ENCODE measurements around the gene SUPT7L.
A peak's percentile ranks its signal among the peaks of the same experiment; 100 is the strongest.
"Not testable (repeated sequence)": the region's sequence is repeated elsewhere in the genome, so short reads cannot be mapped to it uniquely, and the experiment has no call there.

The SUPT7L gene

GRCh38 chr2:27636766-27637165 lies 26.6 kb downstream of the SUPT7L start:
- no peak overlapping the region for H3K4me3 Mint-ChIP-seq
- H3K9me3 Mint-ChIP-seq = no peaks in the 10 kb centered on the region
- no peak overlapping the region for H3K27ac Mint-ChIP-seq
- no peaks in the 10 kb centered on the region for H3K27me3 Mint-ChIP-seq
- H3K36me3 Mint-ChIP-seq (ENCODE audit: low read depth) = peaks cover 79% of the 10 kb centered on the region
- H3K4me1 Mint-ChIP-seq (ENCODE audit: low read depth) = peaks cover 45% of the 10 kb centered on the region

DNA sequence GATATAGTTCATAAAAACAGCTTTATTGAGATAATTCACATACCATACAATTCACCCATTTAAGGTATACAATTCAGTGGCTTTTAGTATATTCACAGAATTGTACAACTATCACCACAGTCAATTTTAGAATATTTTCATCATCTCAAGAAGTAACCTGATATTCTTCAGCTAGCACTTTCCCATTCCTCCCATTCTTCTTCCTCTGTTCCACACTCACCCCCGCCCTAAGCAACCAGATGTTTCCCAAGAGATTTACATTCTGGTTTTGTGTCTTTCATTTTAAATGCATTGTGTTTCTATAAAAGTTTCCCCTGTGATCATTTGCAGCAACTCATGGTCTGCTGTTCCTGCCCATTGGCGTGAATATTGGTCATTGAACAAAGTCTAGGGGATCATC lies 29.1 kb downstream of the SUPT7L start:
- Mint-ChIP-seq H3K4me3 (no peak overlapping the region), H3K9me3 (no peaks in the 10 kb centered on the region), H3K4me1 (ENCODE audit: low read depth) (peaks cover 39% of the 10 kb centered on the region), H3K36me3 (ENCODE audit: low read depth) (peaks cover 75% of the 10 kb centered on the region), H3K27me3 (no peaks in the 10 kb centered on the region), H3K27ac (no peak overlapping the region)

- not testable (repeated sequence) for H3K4me3 Mint-ChIP-seq; H3K27me3 Mint-ChIP-seq; H3K4me1 Mint-ChIP-seq (ENCODE audit: low read depth); H3K9me3 Mint-ChIP-seq
- H3K36me3 Mint-ChIP-seq (ENCODE audit: low read depth) = peaks cover 49% of the 10 kb centered on the region
- H3K27ac Mint-ChIP-seq = peak overlapping the region; percentile 42
These were observed 33.2 kb downstream of the SUPT7L start for GRCh38 chr2:27630257-27630656.

- H3K27me3 Mint-ChIP-seq = no peaks in the 10 kb centered on the region
- H3K27ac Mint-ChIP-seq = no peak within 1 kb of the TSS
- H3K4me3 Mint-ChIP-seq = no peak within 1 kb of the TSS
- peaks cover 47% of the 10 kb centered on the region for H3K36me3 Mint-ChIP-seq (ENCODE audit: low read depth)
- no peaks in the 10 kb centered on the region for H3K9me3 Mint-ChIP-seq
- H3K4me1 Mint-ChIP-seq (ENCODE audit: low read depth) = peaks cover 9% of the 10 kb centered on the region
These were observed 34.4 kb downstream of the SUPT7L start, which contains the start of the genes CCDC121 and GPN1 for GRCh38 chr2:27628767-27629709. Gene CCDC121, minus strand, starts transcription at chr2:27629012. Its CDS starts 1,213 bp downstream, at chr2:27627799. Gene GPN1, plus strand, starts transcription at chr2:27629050. Its CDS starts 9 bp downstream, at chr2:27629059.

DNA sequence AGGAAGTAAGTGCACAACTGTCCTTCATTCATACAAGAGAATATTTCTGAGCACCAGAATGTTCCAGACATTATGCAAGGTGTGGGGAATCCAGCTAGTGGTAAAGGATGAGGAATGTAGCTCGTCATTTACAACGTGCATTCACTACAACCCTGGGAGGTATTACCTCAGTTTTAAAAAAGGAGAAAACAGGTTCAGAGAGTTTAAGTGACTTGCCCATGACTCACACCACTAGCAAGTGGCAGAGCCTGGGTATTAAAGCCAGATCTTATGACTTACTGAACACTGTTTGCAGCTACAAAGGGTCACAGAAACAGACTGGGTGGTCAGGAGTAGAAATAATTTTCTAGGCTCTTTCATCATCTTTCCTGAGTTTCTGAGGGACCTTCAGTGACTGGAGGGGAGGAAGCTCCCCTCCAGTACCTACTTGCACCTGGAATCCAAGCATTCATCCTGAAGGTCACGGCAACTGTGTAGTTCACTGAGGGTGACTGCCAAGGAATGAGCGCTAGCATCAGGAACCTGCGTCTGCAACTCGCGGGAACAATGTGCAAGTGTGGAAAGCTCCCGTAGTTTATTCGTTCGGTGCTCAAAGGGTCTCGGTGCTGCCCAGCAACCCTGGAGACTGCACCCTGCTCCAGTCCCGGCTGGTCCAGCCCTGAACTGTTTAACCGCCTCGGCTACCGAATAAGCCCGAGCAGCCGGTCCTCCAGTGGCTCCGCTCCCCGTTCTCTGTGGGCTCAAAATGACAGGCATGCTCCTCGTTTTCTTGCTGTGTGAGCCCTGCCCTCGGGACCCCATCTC lies 35.2 kb downstream of the SUPT7L start:
- no peak overlapping the region for H3K4me3 Mint-ChIP-seq
- H3K27ac Mint-ChIP-seq = no peak overlapping the region
- H3K9me3 Mint-ChIP-seq = no peaks in the 10 kb centered on the region
- H3K36me3 Mint-ChIP-seq (ENCODE audit: low read depth) = peaks cover 45% of the 10 kb centered on the region
- peaks cover 9% of the 10 kb centered on the region for H3K4me1 Mint-ChIP-seq (ENCODE audit: low read depth)
- no peaks in the 10 kb centered on the region for H3K27me3 Mint-ChIP-seq

- not testable (repeated sequence) for H3K4me3 Mint-ChIP-seq; H3K27me3 Mint-ChIP-seq; H3K4me1 Mint-ChIP-seq (ENCODE audit: low read depth); H3K9me3 Mint-ChIP-seq
- Mint-ChIP-seq H3K27ac (peak overlapping the region; percentile 16), H3K36me3 (ENCODE audit: low read depth) (peaks cover 45% of the 10 kb centered on the region)
These were observed 36.5 kb downstream of the SUPT7L start for GRCh38 chr2:27626921-27627320.

DNA sequence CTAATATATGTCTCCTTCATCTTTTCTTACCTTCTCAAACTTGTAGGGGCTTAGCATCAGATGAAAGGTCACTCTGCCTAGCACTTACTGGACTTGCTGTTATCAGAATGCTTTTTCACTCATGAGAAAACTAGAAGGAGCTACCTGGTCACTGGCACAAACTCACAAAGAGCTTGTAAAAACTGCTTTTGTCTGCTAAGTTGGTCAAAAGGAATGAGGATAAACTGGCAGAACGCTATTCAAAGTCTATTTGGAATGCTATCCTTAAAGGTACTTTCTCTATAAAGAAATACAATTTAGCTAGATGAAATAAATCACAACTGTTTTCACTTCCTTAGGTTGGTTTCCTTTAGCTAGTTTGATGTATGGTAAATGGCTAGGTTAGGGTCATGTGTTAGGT lies 37.1 kb downstream of the SUPT7L start:
- not testable (repeated sequence) for H3K4me1 Mint-ChIP-seq (ENCODE audit: low read depth); H3K27me3 Mint-ChIP-seq; H3K9me3 Mint-ChIP-seq; H3K4me3 Mint-ChIP-seq; H3K27ac Mint-ChIP-seq
- H3K36me3 Mint-ChIP-seq (ENCODE audit: low read depth) = peaks cover 45% of the 10 kb centered on the region

GRCh38 chr2:27624943-27625342 lies 38.5 kb downstream of the SUPT7L start:
- no peak overlapping the region for H3K27ac Mint-ChIP-seq
- H3K4me3 Mint-ChIP-seq = no peak overlapping the region
- H3K9me3 Mint-ChIP-seq = no peaks in the 10 kb centered on the region
- H3K36me3 Mint-ChIP-seq (ENCODE audit: low read depth) = peaks cover 48% of the 10 kb centered on the region
- no peaks in the 10 kb centered on the region for H3K4me1 Mint-ChIP-seq (ENCODE audit: low read depth)
- H3K27me3 Mint-ChIP-seq = no peaks in the 10 kb centered on the region

- no peaks in the 10 kb centered on the region for H3K9me3 Mint-ChIP-seq
- H3K36me3 Mint-ChIP-seq (ENCODE audit: low read depth) = peaks cover 56% of the 10 kb centered on the region
- H3K4me3 Mint-ChIP-seq = no peak overlapping the region
- no peaks in the 10 kb centered on the region for H3K4me1 Mint-ChIP-seq (ENCODE audit: low read depth)
- no peak overlapping the region for H3K27ac Mint-ChIP-seq
- H3K27me3 Mint-ChIP-seq = no peaks in the 10 kb centered on the region
These were observed 40.5 kb downstream of the SUPT7L start for GRCh38 chr2:27622921-27623384.

DNA sequence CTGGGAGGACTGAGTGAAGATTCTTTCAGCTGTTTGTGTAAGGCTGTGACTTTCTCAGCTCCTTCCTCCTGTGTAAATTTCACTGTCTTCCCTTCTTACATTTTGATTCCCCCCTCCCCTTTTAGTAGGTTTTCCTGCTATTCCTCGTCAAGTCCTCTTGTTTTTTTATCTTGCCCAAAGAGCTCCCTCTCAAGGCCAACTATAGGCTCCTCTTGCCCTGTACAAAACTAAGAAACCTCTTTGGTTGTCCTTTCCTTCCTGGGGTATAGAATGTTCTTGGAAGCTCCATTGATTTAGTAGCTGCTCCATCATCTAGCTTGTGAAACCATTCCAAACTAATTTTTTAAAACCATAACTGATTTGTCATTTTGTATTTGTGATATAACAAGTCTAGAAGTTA lies 41.9 kb downstream of the SUPT7L start:
- no peaks in the 10 kb centered on the region for H3K9me3 Mint-ChIP-seq
- H3K27ac Mint-ChIP-seq = no peak overlapping the region
- no peaks in the 10 kb centered on the region for H3K4me1 Mint-ChIP-seq (ENCODE audit: low read depth)
- no peak overlapping the region for H3K4me3 Mint-ChIP-seq
- no peaks in the 10 kb centered on the region for H3K27me3 Mint-ChIP-seq
- H3K36me3 Mint-ChIP-seq (ENCODE audit: low read depth) = peaks cover 66% of the 10 kb centered on the region

- Mint-ChIP-seq H3K4me3 (no peak overlapping the region), H3K4me1 (ENCODE audit: low read depth) (no peaks in the 10 kb centered on the region), H3K9me3 (no peaks in the 10 kb centered on the region), H3K27ac (no peak overlapping the region), H3K27me3 (no peaks in the 10 kb centered on the region), H3K36me3 (ENCODE audit: low read depth) (peaks cover 67% of the 10 kb centered on the region)
These were observed 48.1 kb downstream of the SUPT7L start for GRCh38 chr2:27615316-27615715.

DNA sequence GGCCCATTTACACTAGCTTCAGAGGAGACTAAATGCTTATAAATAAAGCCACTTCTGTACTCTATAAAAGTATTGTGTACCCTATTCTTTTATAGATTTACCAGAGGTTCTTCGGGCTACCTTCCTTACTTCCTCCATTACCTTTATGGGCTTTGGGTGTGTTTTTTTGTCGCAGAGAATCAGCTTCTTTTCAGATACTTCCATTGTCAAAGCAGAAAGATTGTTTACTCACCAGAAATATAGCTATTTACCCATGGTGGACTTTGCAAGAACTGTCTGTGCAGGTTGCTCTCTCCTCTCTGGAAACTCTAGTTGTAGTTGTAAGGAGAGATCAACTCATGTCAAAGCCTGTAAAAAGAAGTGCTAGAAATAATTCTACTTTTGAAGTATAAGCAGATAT lies 49.4 kb downstream of the SUPT7L start:
- H3K9me3 Mint-ChIP-seq = no peaks in the 10 kb centered on the region
- no peak overlapping the region for H3K4me3 Mint-ChIP-seq
- no peaks in the 10 kb centered on the region for H3K4me1 Mint-ChIP-seq (ENCODE audit: low read depth)
- no peak overlapping the region for H3K27ac Mint-ChIP-seq
- no peaks in the 10 kb centered on the region for H3K27me3 Mint-ChIP-seq
- peaks cover 60% of the 10 kb centered on the region for H3K36me3 Mint-ChIP-seq (ENCODE audit: low read depth)

GRCh38 chr2:27606611-27607010 lies 56.8 kb downstream of the SUPT7L start:
- H3K4me3 Mint-ChIP-seq = no peak overlapping the region
- no peaks in the 10 kb centered on the region for H3K27me3 Mint-ChIP-seq
- H3K36me3 Mint-ChIP-seq (ENCODE audit: low read depth) = peaks cover 54% of the 10 kb centered on the region
- no peak overlapping the region for H3K27ac Mint-ChIP-seq
- peaks cover 4% of the 10 kb centered on the region for H3K4me1 Mint-ChIP-seq (ENCODE audit: low read depth)
- H3K9me3 Mint-ChIP-seq = no peaks in the 10 kb centered on the region

Measured in stimulated activated naive CD8-positive, alpha-beta T cell treated with anti-CD3 and anti-CD28 coated beads, Interleukin-15, Interleukin-2, amounts not matched to agents 100 ng/mL and 50 ng/mL, for 24 hours (primary cell).